GM23248 (cell line): ENCODE measurements around the gene FAM131B. TPM values are rescaled to one million over a fixed set of nuclear protein-coding genes. Genes with fewer than 3 reads are reported as not detected.

Experiments used
- DNase-seq: peaks from one replicate; pipeline ENCODE4 v3.0.0-alpha.2; 2015
- H2AFZ ChIP-seq: fragments of 200-600 bp; sonication (generic); 2 replicates; pipeline ENCODE4 v1.6.1; 2016; ENCODE audit warnings: antibody characterized with exemption
- H3F3A ChIP-seq: fragments of 200-600 bp; sonication (generic); 2 replicates; pipeline ENCODE4 v1.6.1; 2016; ENCODE audit warnings: mild to moderate bottlenecking, antibody characterized with exemption, mixed run types; ENCODE audit not compliant: insufficient read depth
- H3K27ac ChIP-seq: fragments of 200-600 bp; sonication (generic); 2 replicates; pipeline ENCODE4 v1.5.1; 2016; ENCODE audit warnings: mild to moderate bottlenecking
- H3K27me3 ChIP-seq: fragments of 200-600 bp; sonication (generic); replicated peaks from 2 replicates; pipeline ENCODE4 v1.6.1; 2016; ENCODE audit warnings: mild to moderate bottlenecking; ENCODE audit not compliant: insufficient read depth
- H3K36me3 ChIP-seq: fragments of 200-600 bp; sonication (generic); 2 replicates; pipeline ENCODE4 v1.6.1; 2016; ENCODE audit warnings: low read depth, mild to moderate bottlenecking
- H3K4me1 ChIP-seq: fragments of 200-600 bp; sonication (generic); 2 replicates; pipeline ENCODE4 v1.6.1; 2016; ENCODE audit warnings: mild to moderate bottlenecking; ENCODE audit not compliant: insufficient read depth
- H3K4me2 ChIP-seq: fragments of 200-600 bp; sonication (generic); one replicate; pipeline ENCODE4 v1.6.1; 2016; ENCODE audit warnings: mild to moderate bottlenecking; ENCODE audit not compliant: unreplicated experiment
- H3K4me3 ChIP-seq: fragments of 200-600 bp; sonication (generic); 2 replicates; pipeline ENCODE4 v1.5.1; 2016; ENCODE audit warnings: mild to moderate bottlenecking
- H3K79me2 ChIP-seq: fragments of 200-600 bp; sonication (generic); 2 replicates; pipeline ENCODE4 v1.6.1; 2016; ENCODE audit warnings: mild to moderate bottlenecking; ENCODE audit not compliant: insufficient read depth
- H3K9ac ChIP-seq: fragments of 200-600 bp; sonication (generic); 2 replicates; pipeline ENCODE4 v1.6.1; 2016; ENCODE audit warnings: mild to moderate bottlenecking
- H3K9me2 ChIP-seq: fragments of 200-600 bp; sonication (generic); 2 replicates; pipeline ENCODE4 v1.6.1; 2016; ENCODE audit warnings: mixed run types, mild to moderate bottlenecking, moderate library complexity; ENCODE audit not compliant: insufficient read depth
- H3K9me3 ChIP-seq: fragments of 200-600 bp; sonication (generic); one replicate; pipeline ENCODE4 v1.6.1; 2017; ENCODE audit warnings: low read depth
- H4K20me1 ChIP-seq: fragments of 200-600 bp; sonication (generic); 2 replicates; pipeline ENCODE4 v1.6.0; 2016; ENCODE audit not compliant: insufficient read depth
- EZH2 ChIP-seq: fragments of 200-600 bp; sonication (generic); IDR thresholded peaks from 2 replicates; pipeline ENCODE4 v1.6.1; 2018; ENCODE audit warnings: antibody characterized with exemption, mild to moderate bottlenecking; ENCODE audit not compliant: insufficient read depth, poor library complexity, severe bottlenecking
- EZH2phosphoT487 ChIP-seq: fragments of 200-600 bp; sonication (generic); IDR thresholded peaks from 2 replicates; pipeline ENCODE4 v1.6.1; 2018; ENCODE audit warnings: antibody characterized with exemption, moderate library complexity, mild to moderate bottlenecking, low read depth; ENCODE audit not compliant: insufficient read depth
- WGBS, 2 experiments: methylation state at CpG; one replicate each; pipeline ENCODE4 v1.1.6; 2015 to 2017; ENCODE audit warnings: low lambda C conversion rate in 2 of 2, low coverage in 1 of 2; ENCODE audit errors: missing lambda C conversion rate in 2 of 2; 5-methylcytosine and 5-hydroxymethylcytosine counted together
- in situ Hi-C: fragments of 300-500 bp; cut with MboI; formaldehyde crosslinking; loops from 2 replicates; pipeline ENCODE4 v1.15.0; 2020
- polyA plus RNA-seq: library from polyadenylated mRNA; unstranded; fragments of >200 nt; fragmentation: Nextera tagmentation; extraction: Ambion mirVana; gene quantifications from 2 replicates; pipeline ENCODE4 v1.2.1, GENCODE V29; 2016
- total RNA-seq: library from RNA; depleted of rRNA; stranded (reverse); fragments of >200 nt; shearing (Covaris generic); gene quantifications from 2 replicates; pipeline ENCODE4 v1.2.3, GENCODE V29; 2014

FAM131B gene
- total and polyA plus RNA-seq, 2 experiments from 2014 or later, result 0.50 to 3.0 TPM

DNA sequence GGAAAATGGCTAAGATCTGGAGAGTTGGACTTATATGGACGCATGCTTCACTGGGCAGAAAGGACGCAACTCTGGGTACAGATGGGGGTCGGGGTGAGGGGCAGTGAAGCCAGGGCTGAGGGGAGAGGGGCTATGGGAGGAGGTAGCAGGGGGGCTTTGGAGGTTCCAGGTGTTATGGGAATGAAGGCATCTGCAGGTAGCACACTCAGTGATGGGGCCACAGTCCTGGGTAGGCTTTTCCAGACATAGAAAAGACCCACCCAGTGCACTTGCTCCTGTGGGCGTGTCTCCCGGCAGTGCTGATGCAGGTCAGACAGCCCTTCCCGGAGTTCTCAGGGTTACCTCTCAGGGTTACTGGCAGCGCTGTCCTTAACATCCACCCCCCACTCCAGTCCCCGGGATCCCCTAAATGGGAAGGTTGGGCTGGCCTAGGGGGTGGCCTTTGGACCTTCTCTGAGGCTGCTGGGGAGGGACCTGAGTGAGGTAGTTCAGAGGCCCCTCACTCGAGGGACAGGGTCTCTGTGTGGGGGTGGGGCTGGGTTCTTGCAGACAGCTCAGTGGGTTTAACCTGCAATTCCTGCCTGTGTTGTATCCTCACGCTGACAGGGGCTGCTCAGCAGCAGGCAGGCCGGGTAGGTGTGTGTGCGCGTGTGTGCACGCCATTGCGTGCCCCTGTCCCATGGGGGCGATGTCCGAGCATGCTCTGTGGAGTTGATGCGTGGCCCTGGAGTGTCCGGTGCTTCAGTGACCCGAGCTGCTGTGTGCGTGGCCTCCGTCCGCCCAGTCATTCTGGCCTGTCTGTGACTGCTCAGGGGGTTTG is 24.9 kb upstream of the FAM131B start:
- Histone ChIP-seq H3K9me2 (no peaks in the 10 kb centered on the region), H2AFZ (no peak overlapping the region), H4K20me1 (peaks cover 25% of the 10 kb centered on the region), H3K27me3 (no peaks in the 10 kb centered on the region), H3K4me2 (no peak overlapping the region), H3K9me3 (no peaks in the 10 kb centered on the region), H3K4me3 (no peak overlapping the region), H3F3A (peaks cover 86% of the 10 kb centered on the region), H3K79me2 (peaks cover 66% of the 10 kb centered on the region), H3K36me3 (peaks cover 31% of the 10 kb centered on the region), H3K4me1 (peaks cover 52% of the 10 kb centered on the region), H3K27ac (0 out of 2 replicates have a peak overlapping the region, but pooled peaks have one; percentile 2), H3K9ac (no peak overlapping the region)
- DNase-seq, result peak; percentile 16
- no peak for TF ChIP-seq EZH2
- no peak for TF ChIP-seq EZH2phosphoT487
- in situ Hi-C loops, result no loop called here
- 82 to 85% methylated on average over 21 to 23 of the region's 23 CpGs for WGBS, 2 experiments

DNA sequence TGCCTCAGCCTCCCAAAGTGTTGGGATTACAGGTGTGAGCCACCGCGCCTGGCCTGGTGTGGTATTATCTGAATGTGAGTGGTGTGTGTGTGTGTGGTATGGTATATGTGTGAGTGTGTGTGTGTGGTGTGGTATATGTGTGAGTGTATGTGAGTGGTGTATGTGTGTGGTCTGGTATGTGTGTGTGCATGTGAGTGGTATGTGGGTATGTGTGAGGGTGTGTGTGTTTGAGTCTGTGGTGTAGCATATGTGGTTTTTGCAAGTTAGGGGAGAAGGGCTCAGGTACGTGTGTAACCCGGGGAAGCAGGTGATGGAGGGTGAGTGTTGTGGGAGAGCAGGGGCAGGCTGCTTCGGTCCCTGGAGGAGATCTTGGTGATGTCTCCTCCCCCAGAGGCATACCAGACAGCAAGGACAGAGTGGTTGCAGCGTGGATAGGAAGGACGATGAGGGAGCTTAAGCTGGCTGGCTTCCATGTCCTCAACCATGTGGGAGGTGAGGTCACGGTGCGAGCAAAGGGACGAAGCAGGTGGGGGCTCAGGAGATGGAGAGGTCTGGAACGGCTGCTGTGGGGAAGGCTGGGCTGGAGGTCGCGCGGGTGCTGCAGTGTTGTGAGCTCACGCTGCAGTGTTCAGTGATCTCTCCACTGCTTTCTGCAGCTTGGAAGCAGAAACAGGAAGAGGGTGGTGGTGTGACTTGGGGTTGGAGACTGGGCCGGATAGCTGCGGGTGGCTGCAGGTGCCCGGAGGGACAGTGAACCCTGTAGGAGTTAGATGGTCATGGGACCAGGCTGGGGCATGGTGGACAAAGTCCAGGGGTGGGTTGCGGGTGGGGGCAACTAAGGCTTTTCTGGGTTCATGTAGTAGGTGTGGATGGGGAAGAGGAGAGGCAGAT is 23.6 kb upstream of the FAM131B start:
- peaks cover 26% of the 10 kb centered on the region for H3K36me3 ChIP-seq
- peak overlapping the region; percentile 30 for H3K4me2 ChIP-seq
- in situ Hi-C loops, result no loop called here
- no peak overlapping the region for H3K9ac ChIP-seq
- H3K4me3 ChIP-seq, result peak overlapping the region; percentile 20; the same call in 1 of the 2 replicates
- no peaks in the 10 kb centered on the region for H3K27me3 ChIP-seq
- no peak for TF ChIP-seq EZH2phosphoT487
- TF ChIP-seq EZH2, result no peak
- H3K9me2 ChIP-seq, result no peaks in the 10 kb centered on the region
- H2AFZ ChIP-seq, result no peak overlapping the region
- no peaks in the 10 kb centered on the region for H3K9me3 ChIP-seq
- peaks cover 40% of the 10 kb centered on the region for H3K4me1 ChIP-seq
- peaks cover 25% of the 10 kb centered on the region for H4K20me1 ChIP-seq
- 90 to 91% methylated on average over 19 of the region's 19 CpGs for WGBS, 2 experiments
- DNase-seq, result peak; percentile 19
- peaks cover 75% of the 10 kb centered on the region for H3F3A ChIP-seq
- H3K79me2 ChIP-seq, result peaks cover 77% of the 10 kb centered on the region
- H3K27ac ChIP-seq, result peak overlapping the region; percentile 19; the same call in 1 of the 2 replicates

GRCh38 chr7:143384661-143385631 is 22.4 kb upstream of the FAM131B start:
- peak overlapping the region; percentile 99 for H3K4me2 ChIP-seq
- DNase-seq, result peak; percentile 44
- peaks cover 77% of the 10 kb centered on the region for H3K79me2 ChIP-seq
- H3K4me1 ChIP-seq, result peaks cover 28% of the 10 kb centered on the region
- no peak overlapping the region for H2AFZ ChIP-seq
- H3K27ac ChIP-seq, result peak overlapping the region; percentile 53
- H3K27me3 ChIP-seq, result no peaks in the 10 kb centered on the region
- peaks cover 25% of the 10 kb centered on the region for H4K20me1 ChIP-seq
- WGBS, 2 experiments, result 63 to 66% methylated on average over 14 of the region's 14 CpGs
- TF ChIP-seq EZH2 (no peak), EZH2phosphoT487 (no peak)
- no peaks in the 10 kb centered on the region for H3K9me3 ChIP-seq
- H3K4me3 ChIP-seq, result peak overlapping the region; percentile 98
- in situ Hi-C loops, result no loop called here
- H3F3A ChIP-seq, result peaks cover 64% of the 10 kb centered on the region
- H3K9me2 ChIP-seq, result no peaks in the 10 kb centered on the region
- H3K9ac ChIP-seq, result peak overlapping the region; percentile 98
- H3K36me3 ChIP-seq, result peaks cover 16% of the 10 kb centered on the region; the same call in 1 of the 2 replicates
